AG09309 (cell line): ENCODE data around the gene PARD3B.

Experiments
- DNase-seq: peaks from one replicate; pipeline ENCODE4 v3.0.0-alpha.2; 2010; ENCODE audit warnings: low read depth
- H3K4me3 ChIP-seq: 2 replicates; pipeline ENCODE4 v1.5.1; 2011; ENCODE audit warnings: mild to moderate bottlenecking, low read depth, low read length, moderate library complexity; ENCODE audit not compliant: control insufficient read depth
- TF ChIP-seq, protein P1 (sequence below): IDR thresholded peaks from 2 replicates; pipeline ENCODE4 v1.5.1; 2011; ENCODE audit warnings: mild to moderate bottlenecking, low read depth, low read length, inconsistent platforms; ENCODE audit not compliant: insufficient read depth, control insufficient read depth; ENCODE audit errors: missing control alignments

Gene PARD3B

DNA sequence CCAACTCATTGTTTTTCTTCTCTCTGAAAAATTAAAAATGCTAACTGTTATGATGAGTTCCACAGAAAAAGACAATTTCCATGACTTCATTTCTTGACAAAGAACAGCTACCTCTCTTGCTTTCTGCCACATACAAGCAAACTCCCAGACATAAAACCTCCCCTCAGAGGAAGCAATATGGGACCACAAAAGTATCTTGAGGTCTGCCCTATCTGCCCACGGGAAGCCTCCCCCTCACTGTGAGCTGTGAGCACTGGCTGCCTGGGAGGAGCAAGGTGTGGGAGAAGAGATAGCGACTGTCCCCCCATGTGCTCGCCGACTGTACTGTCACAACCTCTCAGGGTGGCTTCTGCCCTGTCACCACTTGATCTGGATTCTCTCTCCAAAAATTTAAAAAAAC, 1067.4 kb downstream of the PARD3B start:
- no peak for DNase-seq
- no peak overlapping the region for H3K4me3 ChIP-seq
- TF ChIP-seq, protein P1, sequence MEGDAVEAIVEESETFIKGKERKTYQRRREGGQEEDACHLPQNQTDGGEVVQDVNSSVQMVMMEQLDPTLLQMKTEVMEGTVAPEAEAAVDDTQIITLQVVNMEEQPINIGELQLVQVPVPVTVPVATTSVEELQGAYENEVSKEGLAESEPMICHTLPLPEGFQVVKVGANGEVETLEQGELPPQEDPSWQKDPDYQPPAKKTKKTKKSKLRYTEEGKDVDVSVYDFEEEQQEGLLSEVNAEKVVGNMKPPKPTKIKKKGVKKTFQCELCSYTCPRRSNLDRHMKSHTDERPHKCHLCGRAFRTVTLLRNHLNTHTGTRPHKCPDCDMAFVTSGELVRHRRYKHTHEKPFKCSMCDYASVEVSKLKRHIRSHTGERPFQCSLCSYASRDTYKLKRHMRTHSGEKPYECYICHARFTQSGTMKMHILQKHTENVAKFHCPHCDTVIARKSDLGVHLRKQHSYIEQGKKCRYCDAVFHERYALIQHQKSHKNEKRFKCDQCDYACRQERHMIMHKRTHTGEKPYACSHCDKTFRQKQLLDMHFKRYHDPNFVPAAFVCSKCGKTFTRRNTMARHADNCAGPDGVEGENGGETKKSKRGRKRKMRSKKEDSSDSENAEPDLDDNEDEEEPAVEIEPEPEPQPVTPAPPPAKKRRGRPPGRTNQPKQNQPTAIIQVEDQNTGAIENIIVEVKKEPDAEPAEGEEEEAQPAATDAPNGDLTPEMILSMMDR = no peak

DNA sequence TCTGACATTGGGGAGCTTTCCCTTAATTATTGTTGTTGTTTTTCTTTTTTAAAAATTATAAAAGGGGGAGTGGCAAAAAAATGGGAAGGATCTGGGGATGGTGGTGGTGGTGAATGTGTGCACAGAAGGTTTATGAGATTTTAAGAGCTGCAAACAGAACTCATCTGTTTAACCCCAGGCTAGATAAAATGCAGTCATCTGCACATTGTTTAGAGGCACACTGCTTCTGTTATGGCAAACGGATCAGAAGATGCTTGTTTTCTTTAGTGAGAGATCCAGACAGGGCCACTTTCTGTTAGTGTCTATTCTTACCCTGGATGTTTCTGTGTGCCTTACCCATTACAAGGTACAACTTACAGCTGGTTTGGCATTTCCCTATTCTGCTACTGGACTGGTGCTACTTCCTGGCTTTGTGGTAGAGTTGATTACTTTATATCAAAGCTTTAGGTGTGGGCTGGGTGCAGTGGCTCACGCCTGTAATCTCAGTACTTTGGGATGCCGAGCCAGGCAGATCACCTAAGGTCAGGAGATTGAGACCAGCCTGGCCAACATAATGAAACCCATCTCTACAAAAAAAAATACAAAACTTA, 1068.8 kb downstream of the PARD3B start:
- TF ChIP-seq, protein P1 = no peak
- no peak overlapping the region for H3K4me3 ChIP-seq
- no peak for DNase-seq

DNA sequence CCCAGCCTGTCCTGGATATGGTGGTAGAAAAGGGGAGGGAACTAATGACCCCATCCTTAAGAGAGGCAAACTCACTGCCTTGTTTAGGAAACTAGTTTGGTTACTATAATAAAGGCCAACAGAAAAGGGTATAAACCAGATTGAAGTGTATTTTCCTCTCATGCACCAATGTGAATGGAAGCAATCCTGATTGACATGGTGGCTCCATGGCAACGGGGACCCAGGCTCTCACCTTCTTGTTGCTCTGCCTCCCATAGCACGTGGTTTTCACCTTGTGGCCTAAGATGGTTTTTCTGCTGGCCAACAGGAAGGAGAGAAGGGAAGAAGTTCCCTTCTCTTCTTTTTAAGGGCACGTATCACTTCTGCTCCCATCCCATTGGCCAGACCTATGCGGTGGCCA, 1069.7 kb downstream of the PARD3B start:
- TF ChIP-seq, protein P1 = no peak
- no peak for DNase-seq
- H3K4me3 ChIP-seq = no peak overlapping the region

DNA sequence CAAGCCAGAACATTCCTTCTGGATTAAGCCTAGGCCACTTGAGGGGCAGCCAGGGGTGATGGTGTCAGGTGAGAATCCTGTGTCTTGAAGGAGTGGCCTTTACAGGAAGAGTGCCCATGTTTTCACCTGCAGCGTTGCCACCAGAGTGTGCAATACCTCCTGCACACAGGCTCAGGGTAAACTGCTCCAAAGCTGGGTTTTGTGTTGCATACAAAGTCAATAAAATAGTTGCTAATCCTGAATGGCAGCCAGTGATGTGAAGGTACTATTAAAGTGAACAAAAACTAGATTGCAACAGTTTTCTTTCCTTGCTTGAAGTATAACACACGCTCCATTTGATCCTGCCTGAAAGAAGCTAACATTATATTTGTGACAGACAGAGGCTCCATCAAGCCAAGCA, 1072.6 kb downstream of the PARD3B start:
- no peak for DNase-seq
- TF ChIP-seq, protein P1 = no peak

DNA sequence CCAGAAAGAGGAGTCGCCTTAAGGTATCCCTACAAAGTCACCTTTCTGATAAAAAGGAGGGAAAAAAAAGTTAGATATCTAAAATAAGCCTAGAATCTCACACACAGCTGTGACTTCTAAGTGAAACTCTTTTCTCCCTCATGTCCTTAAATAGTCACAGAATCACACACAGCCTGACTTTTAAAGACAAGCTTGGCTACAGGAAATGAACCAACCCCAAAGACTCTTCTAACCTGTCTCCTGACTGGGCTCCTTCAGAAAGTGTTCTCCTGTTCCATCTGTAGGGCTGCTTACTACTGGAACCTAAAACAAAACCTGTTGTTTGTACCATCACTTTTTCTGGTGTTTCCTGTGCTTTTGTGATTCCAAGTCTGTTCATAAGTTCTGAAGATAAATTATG, 1074.3 kb downstream of the PARD3B start:
- TF ChIP-seq, protein P1 = no peak
- no peak overlapping the region for H3K4me3 ChIP-seq
- DNase-seq = no peak

More for the DNA sequence above, 1072.6 kb downstream of the PARD3B start:
- H3K4me3 ChIP-seq = no peak overlapping the region

DNA sequence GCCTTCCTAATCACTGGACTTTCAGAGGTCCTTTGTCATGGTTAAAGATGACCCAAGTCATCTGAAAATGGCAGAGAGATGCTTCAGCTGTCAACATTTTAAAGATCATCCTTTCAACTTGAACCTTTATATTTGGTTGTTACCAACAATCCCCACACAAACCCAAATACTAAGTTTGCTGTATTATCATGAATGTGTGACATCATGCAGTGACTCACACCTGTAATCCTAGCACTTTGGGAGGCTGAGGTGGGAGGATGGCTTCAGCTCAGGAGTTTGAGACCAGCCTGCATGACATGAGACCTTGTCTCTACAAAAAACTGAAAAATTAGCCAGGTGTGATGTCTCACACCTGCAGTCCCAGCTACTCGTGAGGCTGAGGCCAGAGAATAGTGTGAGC, 1081.8 kb downstream of the PARD3B start:
- H3K4me3 ChIP-seq = no peak overlapping the region
- TF ChIP-seq, protein P1 = no peak

DNA sequence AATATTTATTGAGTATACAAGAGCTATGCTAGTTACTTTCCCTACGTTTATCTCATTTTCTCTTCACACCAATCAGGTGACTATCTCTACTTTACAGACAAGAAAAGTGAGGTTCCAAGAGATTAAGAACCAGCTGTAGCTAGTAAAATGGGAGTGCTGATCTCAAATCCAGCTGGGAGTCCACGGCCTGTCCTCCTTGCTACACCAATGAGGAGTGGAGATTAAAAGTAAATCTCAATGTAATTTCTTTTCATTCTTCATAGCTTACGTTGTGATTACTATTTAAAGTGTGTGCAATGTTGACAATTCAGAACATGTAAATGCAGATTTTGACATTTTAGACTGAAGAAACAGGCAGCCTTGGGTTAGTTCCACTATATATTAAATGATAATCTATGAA, 1083.1 kb downstream of the PARD3B start:
- no peak for DNase-seq
- TF ChIP-seq, protein P1 = no peak
- H3K4me3 ChIP-seq = no peak overlapping the region

More for the DNA sequence above, 1081.8 kb downstream of the PARD3B start:
- DNase-seq = no peak
